HFF-Myc (cell line): ENCODE results near the gene FLT1.

ENCODE experiments used
- DNase-seq: peaks from one replicate; pipeline ENCODE4 v3.0.0-alpha.2; 2011; ENCODE audit warnings: low read depth; ENCODE audit errors: extremely low read depth
- H3K4me3 ChIP-seq: replicated peaks from 2 replicates; pipeline ENCODE4 v1.5.1; 2011; ENCODE audit warnings: low read depth, mild to moderate bottlenecking, control low read depth, low read length
- TF ChIP-seq, protein P1 (sequence below): IDR thresholded peaks from 2 replicates; pipeline ENCODE4 v1.5.1; 2012; ENCODE audit warnings: mild to moderate bottlenecking, low read depth, low read length, control low read depth; ENCODE audit errors: missing control alignments

FLT1 gene

DNA sequence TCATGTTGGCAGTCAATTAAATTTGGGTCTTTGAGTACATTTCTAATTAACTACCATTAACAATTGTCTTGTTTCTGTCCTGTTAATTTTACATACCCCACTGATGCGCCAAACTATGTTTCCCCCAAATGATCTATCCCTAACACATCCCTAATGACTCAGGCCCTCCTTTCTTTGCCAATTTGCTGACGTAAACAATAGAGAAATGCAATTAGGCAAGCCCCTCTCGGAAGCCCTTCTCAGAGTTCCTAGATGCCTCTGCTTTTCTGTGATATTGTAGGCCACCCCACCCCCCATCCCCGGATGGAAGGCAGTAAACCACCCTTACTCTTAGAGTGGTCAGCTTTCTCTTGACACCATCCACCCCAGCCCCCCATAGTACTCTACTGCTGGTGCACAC is 74.2 kb downstream of the FLT1 start:
- H3K4me3 ChIP-seq = no peak overlapping the region
- TF ChIP-seq, protein P1, sequence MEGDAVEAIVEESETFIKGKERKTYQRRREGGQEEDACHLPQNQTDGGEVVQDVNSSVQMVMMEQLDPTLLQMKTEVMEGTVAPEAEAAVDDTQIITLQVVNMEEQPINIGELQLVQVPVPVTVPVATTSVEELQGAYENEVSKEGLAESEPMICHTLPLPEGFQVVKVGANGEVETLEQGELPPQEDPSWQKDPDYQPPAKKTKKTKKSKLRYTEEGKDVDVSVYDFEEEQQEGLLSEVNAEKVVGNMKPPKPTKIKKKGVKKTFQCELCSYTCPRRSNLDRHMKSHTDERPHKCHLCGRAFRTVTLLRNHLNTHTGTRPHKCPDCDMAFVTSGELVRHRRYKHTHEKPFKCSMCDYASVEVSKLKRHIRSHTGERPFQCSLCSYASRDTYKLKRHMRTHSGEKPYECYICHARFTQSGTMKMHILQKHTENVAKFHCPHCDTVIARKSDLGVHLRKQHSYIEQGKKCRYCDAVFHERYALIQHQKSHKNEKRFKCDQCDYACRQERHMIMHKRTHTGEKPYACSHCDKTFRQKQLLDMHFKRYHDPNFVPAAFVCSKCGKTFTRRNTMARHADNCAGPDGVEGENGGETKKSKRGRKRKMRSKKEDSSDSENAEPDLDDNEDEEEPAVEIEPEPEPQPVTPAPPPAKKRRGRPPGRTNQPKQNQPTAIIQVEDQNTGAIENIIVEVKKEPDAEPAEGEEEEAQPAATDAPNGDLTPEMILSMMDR = no peak
- no peak for DNase-seq

DNA sequence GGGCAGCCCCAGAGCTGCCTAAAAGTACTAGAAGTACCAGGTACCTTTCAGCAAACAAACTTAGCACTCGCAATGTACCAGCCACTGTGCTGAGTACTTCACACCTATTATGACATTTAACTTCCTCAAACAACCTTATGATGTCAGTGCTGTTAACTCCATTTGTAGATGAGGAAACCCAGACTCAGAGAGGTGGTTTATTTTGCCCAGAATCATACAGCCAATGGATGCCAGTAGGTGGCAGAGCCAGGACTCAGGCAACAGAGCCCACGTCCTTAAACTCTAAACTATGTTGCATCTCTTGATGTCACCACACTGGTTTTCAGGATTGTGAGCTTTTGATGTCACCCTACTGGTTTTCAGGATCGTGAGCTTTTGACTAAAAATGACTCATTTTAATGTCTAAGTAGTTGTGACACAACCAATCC is 78.9 kb downstream of the FLT1 start:
- TF ChIP-seq, protein P1 = no peak
- DNase-seq = no peak
- no peak overlapping the region for H3K4me3 ChIP-seq

DNA sequence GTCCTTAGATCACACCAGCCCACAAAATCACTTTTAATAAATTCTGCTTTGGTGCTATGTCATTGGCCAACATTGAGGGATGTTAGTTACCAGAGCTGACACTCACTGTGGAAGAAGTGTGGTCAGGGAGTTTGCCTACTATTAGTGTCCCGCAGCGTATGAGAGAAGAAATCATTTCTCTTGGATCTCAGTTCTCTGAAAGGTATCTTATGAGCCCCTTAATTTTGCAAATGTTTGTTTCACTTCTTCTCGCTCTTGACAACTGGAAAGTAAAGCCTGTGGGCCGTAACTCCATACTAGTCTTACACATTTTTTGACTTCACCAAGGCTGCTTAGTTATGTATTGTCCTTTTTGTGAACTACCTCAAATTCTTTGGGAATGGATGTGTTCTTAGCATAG is 80.9 kb downstream of the FLT1 start:
- TF ChIP-seq, protein P1 = no peak
- no peak overlapping the region for H3K4me3 ChIP-seq
- DNase-seq = no peak

DNA sequence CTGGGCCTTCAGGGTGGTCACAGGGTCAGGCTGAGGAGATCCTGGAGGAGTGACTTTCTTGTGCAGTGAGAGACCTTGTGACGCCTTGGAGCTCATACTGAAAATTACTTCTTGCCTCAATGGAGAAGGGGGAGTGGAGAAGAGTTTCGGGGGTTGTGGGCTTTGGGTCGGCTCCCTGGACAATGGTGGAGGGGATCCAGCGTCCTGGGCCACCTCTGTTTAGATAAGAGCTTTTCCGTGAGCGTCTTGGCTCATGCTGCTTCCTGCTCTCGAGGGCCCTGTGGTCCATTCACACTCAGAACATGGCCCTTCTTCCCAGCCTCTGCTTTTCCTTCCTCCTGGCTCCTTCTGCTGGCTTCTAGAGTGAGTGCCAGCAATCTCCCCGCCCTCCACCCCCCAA is 81.9 kb downstream of the FLT1 start:
- TF ChIP-seq, protein P1 = no peak
- no peak overlapping the region for H3K4me3 ChIP-seq
- DNase-seq = no peak

DNA sequence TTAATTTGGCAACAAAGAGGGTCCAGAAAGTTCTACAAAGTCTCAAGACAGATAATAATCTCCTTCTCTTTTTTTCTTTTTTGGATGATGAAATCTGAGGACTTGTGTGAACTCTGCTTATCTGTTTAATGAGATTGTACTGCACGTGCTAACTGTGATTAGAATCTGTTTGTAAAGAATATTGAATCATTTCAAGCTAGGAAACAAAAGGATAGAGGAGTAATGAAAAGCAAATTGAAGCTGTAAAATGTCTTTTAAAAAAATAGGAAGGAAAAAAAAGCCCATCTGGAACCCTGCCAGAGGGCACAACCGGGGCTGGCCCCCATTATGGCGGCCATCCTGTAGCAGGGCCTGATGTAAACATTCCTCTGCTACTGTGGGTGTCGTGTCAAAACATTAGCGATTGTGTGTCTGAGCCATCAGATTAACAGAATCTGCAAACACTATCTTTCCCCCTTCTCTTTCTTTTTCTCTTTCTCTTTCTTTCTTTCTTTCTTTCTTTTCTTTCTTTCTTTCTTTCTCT is 83.0 kb downstream of the FLT1 start:
- DNase-seq = no peak
- H3K4me3 ChIP-seq = no peak overlapping the region
- TF ChIP-seq, protein P1 = no peak

DNA sequence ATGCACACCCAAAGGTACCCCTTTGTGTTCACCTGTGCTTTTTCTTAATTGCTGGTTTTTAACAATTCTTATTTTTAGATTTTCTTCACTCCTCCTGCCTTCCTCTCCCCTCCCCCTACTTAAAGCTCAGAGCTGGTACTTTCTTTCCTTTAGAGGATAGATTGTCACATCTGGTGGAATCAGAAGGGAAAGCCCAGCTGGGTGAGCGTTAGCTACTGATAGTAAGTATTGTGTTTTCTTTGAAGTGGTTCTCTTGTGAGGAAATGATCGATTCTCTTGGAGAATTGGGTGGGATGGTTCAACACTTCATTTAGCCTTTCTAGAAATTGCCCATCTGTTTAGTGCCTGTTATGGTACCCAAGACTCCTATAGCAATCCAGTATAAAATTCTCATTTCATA is 84.8 kb downstream of the FLT1 start:
- no peak for DNase-seq
- TF ChIP-seq, protein P1 = no peak
- H3K4me3 ChIP-seq = no peak overlapping the region

DNA sequence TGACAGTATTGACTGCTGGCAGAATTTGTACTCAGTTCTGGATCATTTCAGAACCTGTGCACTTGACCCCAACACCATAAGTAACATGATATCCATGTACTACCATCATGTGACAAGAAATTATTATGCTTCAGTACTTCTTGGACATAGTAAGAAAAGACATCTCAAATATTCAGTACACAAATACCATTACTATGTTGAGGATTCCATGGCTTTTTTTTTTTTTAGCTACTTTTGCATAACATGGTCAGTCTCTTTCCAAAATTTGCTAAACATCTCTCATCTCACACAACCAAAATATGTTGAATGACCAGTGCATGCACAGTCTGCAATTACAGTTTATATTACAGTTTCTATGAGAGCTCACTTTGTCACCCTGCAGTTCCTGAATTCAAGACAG is 85.3 kb downstream of the FLT1 start:
- TF ChIP-seq, protein P1 = no peak
- DNase-seq = no peak
- no peak overlapping the region for H3K4me3 ChIP-seq
